Uterus (tissue), 2 donors: ENCODE measurements around the gene DFFA.
"Not testable (repeated sequence)": the region's sequence is repeated elsewhere in the genome, so short reads cannot be mapped to it uniquely, and the experiment has no call there.

ENCODE experiments used
- CTCF ChIP-seq, 4 experiments: fragments of 200-600 bp in 2 of 4; fragments of 450-650 bp in 2 of 4; sonication (generic) in 2 of 4; IDR thresholded peaks; one replicate each; pipeline ENCODE4 v1.5.1; 2016 to 2019; ENCODE audit warnings: antibody characterized with exemption in 4 of 4, mild to moderate bottlenecking in 2 of 4, moderate library complexity in 1 of 4
- POLR2A ChIP-seq, 2 donors: fragments of 450-650 bp; IDR thresholded peaks; one replicate each; pipeline ENCODE4 v1.6.1; 2016; ENCODE audit warnings: antibody characterized with exemption in 2 of 2, mild to moderate bottlenecking in 1 of 2, moderate library complexity in 1 of 2

GRCh38 chr1:10418741-10419140, 53.6 kb downstream of the DFFA start:
- TF ChIP-seq POLR2A, CTCF (IDR thresholded peaks at IDR 0.05): not testable (repeated sequence)
